Inflammatory macrophage treated with lipopolysaccharide for 1 hour (primary cell): Measurements from ENCODE around the gene MYO16.

Experiments used
- DNase-seq, 2 donors: peaks; one replicate each; pipeline ENCODE4 v3.0.0-alpha.2; 2020 to 2022

MYO16 gene

GRCh38 chr13:108944760-108945159 lies 315.3 kb downstream of the MYO16 start:
- DNase-seq, result peak; percentile 70 to 74

GRCh38 chr13:108947551-108948030 lies 318.2 kb downstream of the MYO16 start:
- DNase-seq, result no peak

GRCh38 chr13:108948251-108948671 lies 318.9 kb downstream of the MYO16 start:
- DNase-seq, result no peak

- no peak for DNase-seq
Observed at GRCh38 chr13:108950333-108951010, 321.1 kb downstream of the MYO16 start.

- no peak for DNase-seq
Observed at GRCh38 chr13:108955741-108956140, 326.3 kb downstream of the MYO16 start.

GRCh38 chr13:108957369-108958012 lies 328.1 kb downstream of the MYO16 start:
- DNase-seq, result no peak

- DNase-seq, result no peak
Observed at GRCh38 chr13:108958013-108958376, 328.6 kb downstream of the MYO16 start.

GRCh38 chr13:108959234-108959633 lies 329.8 kb downstream of the MYO16 start:
- no peak for DNase-seq

- DNase-seq, result no peak
Observed at GRCh38 chr13:108960006-108960405, 330.6 kb downstream of the MYO16 start.

GRCh38 chr13:108961542-108962125 lies 332.2 kb downstream of the MYO16 start:
- peak; percentile 44 to 73 for DNase-seq

GRCh38 chr13:108962654-108963053 lies 333.2 kb downstream of the MYO16 start:
- DNase-seq, result no peak

- no peak for DNase-seq
Observed at GRCh38 chr13:108963276-108963810, 333.9 kb downstream of the MYO16 start.

- no peak for DNase-seq
Observed at GRCh38 chr13:108963846-108964600, 334.6 kb downstream of the MYO16 start.

GRCh38 chr13:108964606-108965005 lies 335.2 kb downstream of the MYO16 start:
- DNase-seq, result no peak

- DNase-seq, result no peak
Observed at GRCh38 chr13:108967371-108967770, 338.0 kb downstream of the MYO16 start.

GRCh38 chr13:108968566-108968965 lies 339.2 kb downstream of the MYO16 start:
- no peak for DNase-seq

- DNase-seq, result no peak
Observed at GRCh38 chr13:108974686-108975085, 345.3 kb downstream of the MYO16 start.

- DNase-seq, result no peak
Observed at GRCh38 chr13:108980237-108980636, 350.8 kb downstream of the MYO16 start.

GRCh38 chr13:108981407-108981806 lies 352.0 kb downstream of the MYO16 start:
- DNase-seq, result no peak

- no peak for DNase-seq
Observed at GRCh38 chr13:108983273-108983672, 353.9 kb downstream of the MYO16 start.

- DNase-seq, result no peak
Observed at GRCh38 chr13:108984251-108984920, 355.0 kb downstream of the MYO16 start.

- no peak for DNase-seq
Observed at GRCh38 chr13:108985166-108985565, 355.8 kb downstream of the MYO16 start.

GRCh38 chr13:108987517-108987916 lies 358.1 kb downstream of the MYO16 start:
- no peak for DNase-seq
